ENCODE data around the gene HERPUD2.
"Not testable (repeated sequence)": the region's sequence is repeated elsewhere in the genome, so short reads cannot be mapped to it uniquely, and the experiment has no call there.

HERPUD2 gene

DNA sequence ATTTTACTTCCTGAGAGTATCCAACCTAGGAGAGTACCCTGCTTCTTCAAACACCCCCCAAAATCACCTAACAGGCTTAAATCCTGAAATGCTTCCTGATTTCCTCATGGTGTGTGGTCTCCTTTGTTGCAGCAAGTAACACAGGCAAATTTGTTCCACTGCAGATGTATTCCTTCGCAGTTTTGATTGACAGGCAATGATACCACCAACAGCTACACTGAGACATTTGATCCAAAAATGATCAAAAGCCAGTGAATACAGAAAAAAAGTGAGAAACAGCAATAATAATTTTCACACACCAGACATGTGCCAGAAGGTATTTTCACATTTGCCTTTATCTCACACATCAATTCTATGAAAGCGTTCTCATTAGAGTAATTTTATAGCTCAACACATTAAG, 95.9 kb downstream of the HERPUD2 start:
- DNase-seq, result no peak

DNA sequence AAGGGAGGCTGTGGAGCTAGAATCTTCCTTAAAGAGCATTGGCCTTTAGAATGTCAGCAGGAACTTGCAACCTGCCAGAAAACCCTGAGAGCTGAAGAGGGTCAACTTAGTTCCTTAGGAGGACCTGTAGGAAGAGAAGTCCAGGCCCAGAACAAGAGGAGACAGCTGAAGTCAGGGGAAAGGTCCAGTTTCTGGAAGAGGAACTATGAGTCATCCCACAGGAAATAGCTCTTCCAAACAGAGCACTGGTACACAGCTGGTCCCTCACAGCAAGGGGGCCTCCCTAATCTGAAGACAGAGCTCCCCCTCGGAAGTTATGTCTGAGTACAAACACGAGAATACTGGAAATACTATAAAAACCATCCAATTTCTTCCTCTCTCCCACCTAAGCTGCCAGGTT, 98.9 kb downstream of the HERPUD2 start:
- DNase-seq, result no peak

DNA sequence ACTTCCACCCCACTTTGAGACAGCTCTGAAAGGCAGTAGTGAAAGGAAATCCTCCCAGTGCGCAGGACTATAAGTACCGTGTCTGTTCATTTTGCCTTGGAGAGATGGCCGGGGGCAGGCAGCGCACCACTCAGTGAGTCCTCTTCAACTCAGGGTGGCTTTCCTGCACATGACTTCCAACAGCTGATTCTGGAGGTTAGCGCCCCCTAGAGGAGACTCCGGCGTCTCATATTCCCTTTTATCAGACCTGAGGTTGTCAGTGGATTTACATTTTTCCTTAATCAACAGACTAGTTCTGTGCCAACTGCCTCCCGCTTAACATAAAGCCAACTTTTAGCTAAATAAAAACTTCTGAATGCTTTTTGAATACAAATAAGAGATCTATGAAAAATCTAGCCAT, 101.0 kb downstream of the HERPUD2 start:
- no peak for DNase-seq

GRCh38 chr7:35588647-35589046, 106.3 kb downstream of the HERPUD2 start:
- no peak for DNase-seq

DNA sequence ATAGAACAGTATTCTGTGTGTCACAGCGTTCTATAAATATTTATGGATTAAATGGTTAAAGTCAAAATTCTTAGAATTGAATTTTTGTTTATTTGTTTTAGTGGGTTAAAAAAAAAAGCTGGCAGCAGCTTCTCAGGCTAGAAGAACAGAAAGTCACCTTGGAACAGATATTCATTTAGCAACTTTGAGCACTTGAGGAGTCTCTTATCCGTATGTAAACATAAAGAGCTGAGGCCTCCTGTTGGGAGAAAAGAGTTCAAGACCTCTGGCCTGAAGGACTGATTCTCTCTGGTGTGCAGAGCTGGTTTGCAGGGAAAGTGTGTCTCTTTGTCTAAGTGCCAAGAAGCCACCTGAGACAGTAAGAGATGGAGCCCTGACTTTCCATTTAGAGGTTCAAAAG, 109.9 kb downstream of the HERPUD2 start:
- no peak for DNase-seq

GRCh38 chr7:35584533-35584932, 110.4 kb downstream of the HERPUD2 start:
- DNase-seq, result not testable (repeated sequence)
